C4-2B (cell line): Measurements from ENCODE around the gene CLCF1.

Source experiments
- H3K27ac ChIP-seq: fragments of 450-650 bp; 2 replicates; pipeline ENCODE4 v1.5.1; 2017
- ZFX ChIP-seq: fragments of 450-650 bp; IDR thresholded peaks from 2 replicates; pipeline ENCODE4 v1.6.1; 2017
- TF ChIP-seq, protein P1 (sequence below): fragments of 450-650 bp; conservative IDR thresholded peaks from 2 replicates; pipeline ENCODE4 v1.5.1; 2017; ENCODE audit warnings: mild to moderate bottlenecking

CLCF1 gene

DNA sequence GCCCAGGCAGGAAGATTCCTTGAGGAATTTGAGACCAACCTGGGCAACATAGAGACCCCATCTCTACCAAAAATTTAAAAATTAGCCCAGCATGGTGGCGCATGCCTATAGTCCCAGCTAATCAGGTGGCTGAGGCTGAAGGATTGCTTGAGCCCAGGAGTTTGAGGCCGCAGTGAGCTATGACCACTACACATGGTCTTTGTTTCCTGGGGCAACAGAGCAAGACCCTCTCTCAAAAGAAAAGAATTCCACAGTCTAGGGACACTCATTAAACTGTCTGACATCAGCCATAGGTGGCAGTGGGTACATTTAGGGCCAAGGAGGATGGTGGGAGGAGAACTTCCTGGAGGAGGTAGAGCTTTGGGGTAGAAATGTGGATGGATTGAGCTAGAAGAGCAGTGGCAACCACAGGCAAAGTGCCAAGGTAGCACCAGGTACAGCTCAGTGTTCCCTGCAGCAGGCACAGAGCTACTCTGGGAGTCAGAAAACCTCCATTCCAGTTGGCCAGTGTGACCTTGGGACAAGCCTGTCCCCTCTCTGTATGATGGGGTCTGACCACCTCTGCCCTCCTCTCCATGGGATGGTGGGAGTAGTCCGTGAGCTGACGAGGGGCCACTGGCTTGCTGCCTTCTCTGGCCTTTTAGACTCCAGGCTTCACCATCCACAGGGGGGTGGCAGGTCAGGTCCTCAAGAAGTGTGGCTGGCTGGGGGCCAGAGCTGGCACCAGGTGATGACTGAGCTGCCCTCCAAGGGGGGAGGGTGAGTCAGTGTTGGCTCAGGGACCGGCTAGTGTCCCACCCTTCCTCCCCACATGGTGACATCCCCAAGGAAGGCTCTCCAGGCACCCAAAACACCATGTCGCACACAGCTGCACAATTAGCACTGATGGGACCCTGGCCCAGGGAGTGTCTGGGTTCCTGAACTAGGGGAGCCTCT is 3.7 kb upstream of the CLCF1 start:
- H3K27ac ChIP-seq = no peak overlapping the region
- TF ChIP-seq, protein P1, sequence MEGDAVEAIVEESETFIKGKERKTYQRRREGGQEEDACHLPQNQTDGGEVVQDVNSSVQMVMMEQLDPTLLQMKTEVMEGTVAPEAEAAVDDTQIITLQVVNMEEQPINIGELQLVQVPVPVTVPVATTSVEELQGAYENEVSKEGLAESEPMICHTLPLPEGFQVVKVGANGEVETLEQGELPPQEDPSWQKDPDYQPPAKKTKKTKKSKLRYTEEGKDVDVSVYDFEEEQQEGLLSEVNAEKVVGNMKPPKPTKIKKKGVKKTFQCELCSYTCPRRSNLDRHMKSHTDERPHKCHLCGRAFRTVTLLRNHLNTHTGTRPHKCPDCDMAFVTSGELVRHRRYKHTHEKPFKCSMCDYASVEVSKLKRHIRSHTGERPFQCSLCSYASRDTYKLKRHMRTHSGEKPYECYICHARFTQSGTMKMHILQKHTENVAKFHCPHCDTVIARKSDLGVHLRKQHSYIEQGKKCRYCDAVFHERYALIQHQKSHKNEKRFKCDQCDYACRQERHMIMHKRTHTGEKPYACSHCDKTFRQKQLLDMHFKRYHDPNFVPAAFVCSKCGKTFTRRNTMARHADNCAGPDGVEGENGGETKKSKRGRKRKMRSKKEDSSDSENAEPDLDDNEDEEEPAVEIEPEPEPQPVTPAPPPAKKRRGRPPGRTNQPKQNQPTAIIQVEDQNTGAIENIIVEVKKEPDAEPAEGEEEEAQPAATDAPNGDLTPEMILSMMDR = no peak
- TF ChIP-seq ZFX = no peak

DNA sequence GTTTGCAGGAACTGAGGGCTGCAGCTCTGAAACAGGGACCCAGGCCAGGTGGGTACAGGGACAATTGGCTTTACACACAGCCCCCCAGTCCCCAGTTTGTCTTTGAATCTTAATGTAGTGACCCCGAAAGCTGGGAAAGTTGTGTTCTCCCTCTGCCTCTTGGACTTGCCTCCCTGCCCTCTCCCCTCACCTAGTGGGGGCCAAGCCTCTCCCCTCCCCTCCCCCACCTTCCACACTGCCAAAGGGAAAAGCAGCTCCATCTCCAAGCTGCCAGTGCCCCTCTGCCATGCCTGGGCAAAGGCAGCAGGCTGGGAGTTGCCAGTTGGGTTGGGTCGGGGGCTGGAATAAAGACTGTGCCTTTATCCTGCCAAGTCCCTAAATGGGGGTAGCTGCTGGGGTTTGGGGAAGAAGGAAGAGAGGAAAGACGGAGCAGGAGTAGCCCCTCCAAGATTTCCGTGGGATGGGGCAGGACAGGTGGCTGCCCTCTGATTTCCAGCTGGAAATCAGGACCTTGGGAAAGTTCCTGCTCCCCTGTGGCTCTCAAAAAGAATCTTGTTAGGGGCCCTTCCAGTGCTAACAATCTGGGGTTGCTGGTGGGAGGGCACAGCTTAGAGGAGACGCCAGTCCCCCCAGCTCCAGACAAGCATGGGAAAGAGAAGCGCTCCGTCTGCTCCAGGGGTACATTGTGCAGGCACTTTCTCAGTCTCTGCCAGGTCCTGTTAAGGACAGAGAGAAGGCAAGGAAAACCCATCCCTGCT is 2.8 kb upstream of the CLCF1 start:
- TF ChIP-seq ZFX = no peak
- TF ChIP-seq, protein P1 = no peak
- H3K27ac ChIP-seq = no peak overlapping the region

DNA sequence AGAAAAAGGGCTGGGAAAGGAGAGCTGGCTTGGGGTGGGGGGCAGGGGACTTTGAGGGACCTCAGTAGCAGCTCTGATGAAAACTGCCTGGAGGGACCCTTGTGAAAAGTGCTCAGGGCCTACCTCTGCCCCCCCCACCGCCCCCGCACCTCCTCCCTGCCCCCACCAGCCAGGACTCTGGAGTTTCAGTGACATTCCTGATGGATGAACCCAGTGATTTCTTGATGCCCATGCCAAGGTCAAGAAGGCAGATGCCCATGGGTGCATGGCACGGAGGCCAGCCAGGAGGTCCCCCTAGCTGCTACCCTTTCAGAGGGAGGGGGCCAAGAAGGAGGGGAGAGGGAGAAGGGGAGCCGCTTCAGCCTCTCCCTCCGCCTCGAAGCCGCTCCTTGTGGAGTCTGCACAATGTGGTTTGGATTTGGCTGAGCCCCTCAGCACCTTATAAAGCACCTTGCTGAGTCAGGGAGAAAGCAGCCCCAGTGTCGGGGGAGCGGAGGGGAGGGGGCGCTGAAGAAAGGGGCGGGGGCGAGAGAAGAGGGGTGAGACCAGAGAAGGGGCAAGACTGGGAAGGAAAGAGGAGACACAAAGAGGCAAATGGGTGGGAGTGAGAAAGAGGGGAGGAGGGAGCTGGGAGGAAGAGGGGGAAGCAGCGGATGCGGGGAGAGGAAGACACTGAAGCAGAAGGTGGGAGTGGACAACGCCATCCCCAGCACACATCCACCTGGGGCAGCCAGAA is 2.1 kb upstream of the CLCF1 start:
- H3K27ac ChIP-seq = no peak overlapping the region
- TF ChIP-seq, protein P1 = no peak
- TF ChIP-seq ZFX = no peak

DNA sequence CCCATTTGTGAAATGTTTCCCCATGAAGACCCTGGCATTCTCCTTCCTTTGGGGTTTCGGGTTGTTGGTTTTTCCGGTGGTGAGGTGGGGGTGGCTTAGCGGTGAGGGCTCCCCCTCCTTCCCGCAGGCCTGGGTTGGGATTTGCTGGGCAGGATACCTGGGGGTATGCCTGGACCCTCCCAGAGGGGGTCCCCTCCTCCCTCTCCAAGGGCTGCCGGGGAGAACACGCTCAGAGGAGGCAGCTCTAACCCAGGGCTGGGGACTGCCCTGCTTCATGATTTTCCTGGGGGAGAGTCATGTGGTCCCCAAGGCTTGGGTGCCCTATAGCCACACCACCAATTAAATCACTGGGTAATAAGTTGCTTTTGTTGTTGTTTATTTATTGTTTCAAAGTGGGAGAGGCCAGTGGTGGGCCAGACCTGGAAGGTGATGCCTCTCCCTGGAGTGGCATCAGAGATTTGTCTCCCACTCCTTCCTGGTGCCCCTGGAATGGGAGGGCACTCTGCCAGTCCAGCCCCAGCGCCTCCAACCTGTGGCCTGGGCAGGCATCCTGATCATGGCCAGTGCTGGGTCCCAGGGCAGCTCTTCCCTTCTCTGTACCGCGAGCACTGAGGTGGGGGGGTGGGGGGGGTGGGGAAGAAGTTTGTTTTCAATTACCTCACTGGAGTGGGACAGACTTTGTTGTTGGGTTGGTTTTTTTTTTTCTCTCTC is 1.3 kb upstream of the CLCF1 start:
- H3K27ac ChIP-seq = no peak overlapping the region
- no peak for TF ChIP-seq ZFX
- TF ChIP-seq, protein P1 = no peak

DNA sequence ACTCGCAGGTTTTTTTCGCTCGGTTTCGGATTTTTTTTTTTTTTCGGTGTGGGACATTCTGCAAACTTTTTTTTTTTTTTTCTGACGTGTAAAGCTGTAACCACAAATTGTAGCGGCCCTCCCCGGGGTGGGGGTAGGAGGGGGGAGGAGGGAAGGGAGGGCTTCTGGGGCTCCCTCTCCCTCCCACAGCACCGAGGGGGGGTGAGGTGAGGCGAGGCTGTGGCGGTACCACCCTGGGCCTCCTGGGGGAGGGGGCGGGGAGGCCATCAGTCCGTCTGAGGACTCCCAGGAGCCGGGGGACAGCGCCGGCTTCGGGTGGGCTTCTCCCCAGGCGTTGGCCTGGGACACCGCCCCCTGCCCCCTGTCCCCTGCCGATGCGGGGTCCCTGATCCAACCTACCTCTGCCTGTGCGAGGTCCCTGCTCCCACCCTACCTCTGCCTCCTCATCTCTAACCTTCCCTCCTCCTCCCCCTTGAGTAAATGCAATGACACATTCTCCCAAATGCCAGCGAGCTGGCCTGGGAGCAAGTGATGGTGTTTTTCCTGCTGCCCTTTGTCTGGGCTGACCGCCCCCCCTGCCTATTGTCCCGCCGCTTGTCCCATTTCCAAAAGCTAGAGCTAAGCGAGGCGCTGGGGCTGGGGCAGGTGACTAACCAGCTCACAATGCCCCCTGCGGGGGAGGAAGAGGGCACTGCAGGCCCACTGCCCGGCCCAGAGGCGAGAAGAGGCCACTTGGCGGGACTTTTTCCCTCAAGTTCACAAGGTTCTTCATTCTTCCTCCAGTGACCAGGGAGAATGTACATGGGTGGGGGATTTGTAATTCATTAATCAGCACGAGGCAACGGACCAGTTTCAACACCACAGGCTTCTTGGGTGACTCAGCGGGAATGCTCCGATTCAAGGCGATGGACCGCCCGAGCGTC is 511 bp upstream of the CLCF1 start:
- H3K27ac ChIP-seq = peak overlapping the region; percentile 62
- TF ChIP-seq, protein P1 = no peak; the same call in 1 of the 2 replicates
- no peak for TF ChIP-seq ZFX
